ENCODE data around the gene SETD3.

SETD3 gene

DNA sequence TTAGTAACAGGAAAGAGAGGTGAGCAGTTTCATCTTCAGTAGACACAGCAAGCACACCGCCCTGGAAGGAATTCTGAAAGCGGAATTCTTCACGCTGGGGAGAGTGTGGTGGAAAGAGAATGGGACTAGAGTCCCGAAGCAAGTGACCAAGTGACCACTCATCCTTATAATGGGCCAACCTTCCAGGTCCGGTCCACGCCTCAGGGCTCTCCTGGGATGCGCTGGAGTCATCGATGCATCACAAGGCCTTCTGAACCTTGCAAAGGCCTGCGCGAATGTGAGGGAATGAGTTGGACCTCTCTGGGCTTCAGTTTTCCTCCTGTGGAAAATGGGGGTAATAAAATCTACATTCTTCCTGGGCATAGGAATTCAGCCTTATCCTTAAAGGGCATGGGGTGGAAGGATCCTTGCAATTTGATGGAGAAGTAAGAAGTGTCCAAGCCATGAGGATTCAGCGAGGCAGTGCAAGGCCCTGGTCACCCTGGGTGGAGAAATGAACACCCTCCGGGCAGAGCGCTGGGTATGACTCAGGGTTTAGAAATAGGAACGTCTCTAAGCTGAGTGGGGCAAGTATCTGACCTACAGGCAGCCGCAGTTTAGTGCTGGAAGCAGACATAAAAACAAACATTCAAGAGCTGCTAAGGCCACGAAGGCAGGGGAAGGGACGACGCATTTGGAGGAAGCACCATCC, 97.7 kb downstream of the SETD3 start:
- Histone ChIP-seq H3K9ac (ENCODE audit: low read depth in 1 of 2, low read length in 2 of 2) (no peak overlapping the region), H3K4me3 (ENCODE audit: low read length in 2 of 2) (no peak overlapping the region), H3K27me3 (ENCODE audit: control insufficient read depth in 2 of 2, insufficient read depth in 2 of 2, low read length in 2 of 2) (peaks cover 10 to 27% of the 10 kb centered on the region in 2 donors), H3K36me3 (ENCODE audit: control insufficient read depth in 2 of 2, insufficient read depth in 2 of 2, low read length in 2 of 2) (no peaks in the 10 kb centered on the region), H3K4me1 (ENCODE audit: control insufficient read depth in 2 of 2, insufficient read depth in 2 of 2, low read length in 2 of 2) (no peaks in the 10 kb centered on the region), H3K27ac (ENCODE audit: low read depth in 2 of 2, low read length in 2 of 2) (no peak overlapping the region), H3K9me3 (ENCODE audit: control insufficient read depth in 2 of 2, low read length in 2 of 2) (no peaks in the 10 kb centered on the region)

- Histone ChIP-seq H3K36me3 (ENCODE audit: control insufficient read depth in 2 of 2, insufficient read depth in 2 of 2, low read length in 2 of 2) (no peaks in the 10 kb centered on the region), H3K27ac (ENCODE audit: low read depth in 2 of 2, low read length in 2 of 2) (no peak overlapping the region), H3K9ac (ENCODE audit: low read depth in 1 of 2, low read length in 2 of 2) (no peak overlapping the region), H3K27me3 (ENCODE audit: control insufficient read depth in 2 of 2, insufficient read depth in 2 of 2, low read length in 2 of 2) (peaks cover 10 to 27% of the 10 kb centered on the region in 2 donors), H3K9me3 (ENCODE audit: control insufficient read depth in 2 of 2, low read length in 2 of 2) (no peaks in the 10 kb centered on the region), H3K4me3 (ENCODE audit: low read length in 2 of 2) (no peak overlapping the region), H3K4me1 (ENCODE audit: control insufficient read depth in 2 of 2, insufficient read depth in 2 of 2, low read length in 2 of 2) (no peaks in the 10 kb centered on the region)
These were observed 98.6 kb downstream of the SETD3 start for GRCh38 chr14:99382071-99382470.

DNA sequence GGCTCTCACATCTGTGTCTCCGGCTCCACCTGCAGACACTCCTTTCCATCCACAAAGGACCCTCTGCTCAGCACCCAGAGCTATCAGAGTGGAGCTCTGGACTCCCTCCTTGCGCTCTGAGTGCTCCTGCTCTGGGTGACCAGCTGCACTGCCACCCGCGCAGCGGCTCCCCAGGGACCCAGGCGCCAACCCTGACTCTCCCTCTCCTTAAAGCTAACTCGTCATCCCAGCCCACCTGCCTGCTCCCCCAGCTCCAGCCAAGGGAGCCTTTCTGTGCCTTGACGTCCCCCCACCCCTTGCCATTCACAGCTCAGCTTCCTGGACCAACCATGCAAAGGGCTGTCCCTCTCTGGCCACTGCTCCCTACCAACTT, 99.0 kb downstream of the SETD3 start:
- Histone ChIP-seq H3K4me1 (ENCODE audit: control insufficient read depth in 2 of 2, insufficient read depth in 2 of 2, low read length in 2 of 2) (no peaks in the 10 kb centered on the region), H3K27me3 (ENCODE audit: control insufficient read depth in 2 of 2, insufficient read depth in 2 of 2, low read length in 2 of 2) (peaks cover 10 to 27% of the 10 kb centered on the region in 2 donors), H3K36me3 (ENCODE audit: control insufficient read depth in 2 of 2, insufficient read depth in 2 of 2, low read length in 2 of 2) (no peaks in the 10 kb centered on the region), H3K27ac (ENCODE audit: low read depth in 2 of 2, low read length in 2 of 2) (no peak overlapping the region), H3K9me3 (ENCODE audit: control insufficient read depth in 2 of 2, low read length in 2 of 2) (no peaks in the 10 kb centered on the region), H3K4me3 (ENCODE audit: low read length in 2 of 2) (no peak overlapping the region), H3K9ac (ENCODE audit: low read depth in 1 of 2, low read length in 2 of 2) (no peak overlapping the region)

GRCh38 chr14:99380991-99381687, 99.5 kb downstream of the SETD3 start:
- Histone ChIP-seq H3K4me3 (ENCODE audit: low read length in 2 of 2) (no peak overlapping the region), H3K4me1 (ENCODE audit: control insufficient read depth in 2 of 2, insufficient read depth in 2 of 2, low read length in 2 of 2) (no peaks in the 10 kb centered on the region), H3K27ac (ENCODE audit: low read depth in 2 of 2, low read length in 2 of 2) (no peak overlapping the region), H3K9me3 (ENCODE audit: control insufficient read depth in 2 of 2, low read length in 2 of 2) (no peaks in the 10 kb centered on the region), H3K9ac (ENCODE audit: low read depth in 1 of 2, low read length in 2 of 2) (no peak overlapping the region), H3K36me3 (ENCODE audit: control insufficient read depth in 2 of 2, insufficient read depth in 2 of 2, low read length in 2 of 2) (no peaks in the 10 kb centered on the region), H3K27me3 (ENCODE audit: control insufficient read depth in 2 of 2, insufficient read depth in 2 of 2, low read length in 2 of 2) (peaks cover 8 to 23% of the 10 kb centered on the region in 2 donors)

DNA sequence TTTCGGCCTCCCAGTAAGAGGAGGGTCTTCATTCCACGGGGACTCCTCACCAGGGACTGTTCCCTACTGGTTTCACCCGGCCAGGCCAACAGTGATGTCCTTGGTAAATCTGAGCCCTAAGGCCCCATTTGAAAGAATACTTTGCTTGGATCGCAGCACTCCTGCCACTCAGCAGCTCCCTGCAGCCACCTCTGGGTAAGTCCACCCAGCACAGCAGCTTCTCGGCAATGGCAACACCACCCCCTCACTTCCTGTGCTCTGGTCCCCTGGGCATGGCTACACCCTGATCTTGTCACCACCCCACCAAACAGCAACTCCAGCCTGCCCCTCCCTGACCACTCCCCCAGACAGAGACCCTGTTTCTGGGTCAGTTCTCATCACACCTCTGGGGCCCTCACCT, 100.3 kb downstream of the SETD3 start:
- peaks cover 5 to 15% of the 10 kb centered on the region in 2 donors for H3K27me3 ChIP-seq (ENCODE audit: control insufficient read depth in 2 of 2, insufficient read depth in 2 of 2, low read length in 2 of 2)

GRCh38 chr14:99378782-99379214, 101.9 kb downstream of the SETD3 start:
- no peaks in the 10 kb centered on the region for H3K36me3 ChIP-seq (ENCODE audit: control insufficient read depth in 2 of 2, insufficient read depth in 2 of 2, low read length in 2 of 2)
- no peak overlapping the region for H3K4me3 ChIP-seq (ENCODE audit: low read length in 2 of 2)
- no peak overlapping the region for H3K27ac ChIP-seq (ENCODE audit: low read depth in 2 of 2, low read length in 2 of 2)
- H3K9ac ChIP-seq (ENCODE audit: low read depth in 1 of 2, low read length in 2 of 2): no peak overlapping the region
- no peaks in the 10 kb centered on the region for H3K9me3 ChIP-seq (ENCODE audit: control insufficient read depth in 2 of 2, low read length in 2 of 2)
- H3K27me3 ChIP-seq (ENCODE audit: control insufficient read depth in 2 of 2, insufficient read depth in 2 of 2, low read length in 2 of 2): peaks cover 3 to 5% of the 10 kb centered on the region in 2 donors
- no peaks in the 10 kb centered on the region for H3K4me1 ChIP-seq (ENCODE audit: control insufficient read depth in 2 of 2, insufficient read depth in 2 of 2, low read length in 2 of 2)

More for the DNA sequence above, 100.3 kb downstream of the SETD3 start:
- no peaks in the 10 kb centered on the region for H3K4me1 ChIP-seq (ENCODE audit: control insufficient read depth in 2 of 2, insufficient read depth in 2 of 2, low read length in 2 of 2)
- H3K9me3 ChIP-seq (ENCODE audit: control insufficient read depth in 2 of 2, low read length in 2 of 2): no peaks in the 10 kb centered on the region
- H3K27ac ChIP-seq (ENCODE audit: low read depth in 2 of 2, low read length in 2 of 2): no peak overlapping the region
- H3K9ac ChIP-seq (ENCODE audit: low read depth in 1 of 2, low read length in 2 of 2): no peak overlapping the region
- H3K4me3 ChIP-seq (ENCODE audit: low read length in 2 of 2): no peak overlapping the region
- no peaks in the 10 kb centered on the region for H3K36me3 ChIP-seq (ENCODE audit: control insufficient read depth in 2 of 2, insufficient read depth in 2 of 2, low read length in 2 of 2)

GRCh38 chr14:99377951-99378350, 102.7 kb downstream of the SETD3 start:
- no peaks in the 10 kb centered on the region for H3K4me1 ChIP-seq (ENCODE audit: control insufficient read depth in 2 of 2, insufficient read depth in 2 of 2, low read length in 2 of 2)
- no peaks in the 10 kb centered on the region for H3K36me3 ChIP-seq (ENCODE audit: control insufficient read depth in 2 of 2, insufficient read depth in 2 of 2, low read length in 2 of 2)
- no peak overlapping the region for H3K4me3 ChIP-seq (ENCODE audit: low read length in 2 of 2)
- H3K27ac ChIP-seq (ENCODE audit: low read depth in 2 of 2, low read length in 2 of 2): no peak overlapping the region
- H3K9me3 ChIP-seq (ENCODE audit: control insufficient read depth in 2 of 2, low read length in 2 of 2): no peaks in the 10 kb centered on the region
- no peak overlapping the region for H3K9ac ChIP-seq (ENCODE audit: low read depth in 1 of 2, low read length in 2 of 2)
- H3K27me3 ChIP-seq (ENCODE audit: control insufficient read depth in 2 of 2, insufficient read depth in 2 of 2, low read length in 2 of 2): peaks cover 0 to 3% of the 10 kb centered on the region in 2 donors

DNA sequence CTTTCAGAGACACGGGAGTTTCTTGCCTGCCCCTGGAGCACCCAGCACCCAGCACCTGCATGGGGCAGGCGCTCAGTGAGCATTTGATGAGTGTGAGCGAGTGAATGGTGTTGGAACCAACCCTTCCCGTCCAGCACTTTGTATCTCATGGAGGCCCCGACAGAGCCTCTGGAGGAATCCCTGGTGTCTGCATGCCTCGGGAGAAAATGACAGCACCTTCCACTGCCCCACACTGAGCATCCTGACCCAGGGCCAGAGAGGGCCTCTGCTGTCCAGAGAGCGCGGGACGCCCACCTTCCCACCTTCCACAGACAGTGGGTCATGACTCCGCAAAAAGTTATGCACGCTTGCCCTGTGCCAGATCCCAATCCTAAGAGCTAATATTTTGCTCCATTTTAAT, 105.7 kb downstream of the SETD3 start:
- H3K27me3 ChIP-seq (ENCODE audit: control insufficient read depth in 2 of 2, insufficient read depth in 2 of 2, low read length in 2 of 2): no peaks in the 10 kb centered on the region
- H3K27ac ChIP-seq (ENCODE audit: low read depth in 2 of 2, low read length in 2 of 2): no peak overlapping the region
- no peaks in the 10 kb centered on the region for H3K36me3 ChIP-seq (ENCODE audit: control insufficient read depth in 2 of 2, insufficient read depth in 2 of 2, low read length in 2 of 2)
- no peaks in the 10 kb centered on the region for H3K9me3 ChIP-seq (ENCODE audit: control insufficient read depth in 2 of 2, low read length in 2 of 2)
- H3K9ac ChIP-seq (ENCODE audit: low read depth in 1 of 2, low read length in 2 of 2): no peak overlapping the region
- no peaks in the 10 kb centered on the region for H3K4me1 ChIP-seq (ENCODE audit: control insufficient read depth in 2 of 2, insufficient read depth in 2 of 2, low read length in 2 of 2)
- H3K4me3 ChIP-seq (ENCODE audit: low read length in 2 of 2): no peak overlapping the region

DNA sequence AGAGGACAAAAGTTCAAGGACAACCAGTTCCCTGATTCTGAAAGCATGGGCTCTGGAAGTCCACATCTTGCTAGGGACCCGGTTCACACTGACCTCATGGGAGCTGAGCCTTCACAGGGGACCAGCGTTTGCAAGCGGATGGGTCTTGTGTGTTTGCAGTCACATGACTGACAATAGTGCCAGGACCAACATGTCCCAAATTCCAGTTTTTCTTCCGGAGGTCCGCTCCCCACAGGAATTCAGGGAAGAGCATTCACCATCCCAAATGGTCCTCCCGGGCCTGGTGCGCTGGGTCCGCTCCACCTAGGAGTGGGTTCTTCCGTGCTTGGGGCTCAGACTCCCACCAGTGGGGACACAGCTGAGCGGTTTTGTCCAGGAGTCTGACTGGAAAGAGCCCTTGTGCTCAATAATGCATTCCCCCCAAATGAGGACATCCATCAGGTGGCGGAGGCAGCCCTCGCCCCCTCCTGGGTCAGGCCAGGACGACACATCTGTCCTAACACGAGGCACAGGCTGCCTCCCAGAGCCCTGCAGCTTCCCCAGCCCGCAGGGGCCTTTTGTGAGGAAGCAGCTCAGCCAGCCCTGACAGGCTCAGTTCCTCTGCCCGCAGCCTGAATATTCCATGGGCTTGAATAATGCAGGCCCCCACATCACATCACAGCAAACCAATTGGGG, 116.9 kb downstream of the SETD3 start:
- Histone ChIP-seq H3K4me3 (ENCODE audit: low read length in 2 of 2) (no peak overlapping the region), H3K36me3 (ENCODE audit: control insufficient read depth in 2 of 2, insufficient read depth in 2 of 2, low read length in 2 of 2) (no peaks in the 10 kb centered on the region), H3K9me3 (ENCODE audit: control insufficient read depth in 2 of 2, low read length in 2 of 2) (no peaks in the 10 kb centered on the region), H3K27ac (ENCODE audit: low read depth in 2 of 2, low read length in 2 of 2) (no peak overlapping the region), H3K27me3 (ENCODE audit: control insufficient read depth in 2 of 2, insufficient read depth in 2 of 2, low read length in 2 of 2) (no peaks in the 10 kb centered on the region), H3K4me1 (ENCODE audit: control insufficient read depth in 2 of 2, insufficient read depth in 2 of 2, low read length in 2 of 2) (no peaks in the 10 kb centered on the region), H3K9ac (ENCODE audit: low read depth in 1 of 2, low read length in 2 of 2) (no peak overlapping the region)

GRCh38 chr14:99363051-99363450, 117.6 kb downstream of the SETD3 start:
- no peak overlapping the region for H3K9ac ChIP-seq (ENCODE audit: low read depth in 1 of 2, low read length in 2 of 2)
- no peaks in the 10 kb centered on the region for H3K36me3 ChIP-seq (ENCODE audit: control insufficient read depth in 2 of 2, insufficient read depth in 2 of 2, low read length in 2 of 2)
- H3K4me1 ChIP-seq (ENCODE audit: control insufficient read depth in 2 of 2, insufficient read depth in 2 of 2, low read length in 2 of 2): no peaks in the 10 kb centered on the region
- H3K27ac ChIP-seq (ENCODE audit: low read depth in 2 of 2, low read length in 2 of 2): no peak overlapping the region
- no peak overlapping the region for H3K4me3 ChIP-seq (ENCODE audit: low read length in 2 of 2)
- no peaks in the 10 kb centered on the region for H3K9me3 ChIP-seq (ENCODE audit: control insufficient read depth in 2 of 2, low read length in 2 of 2)
- H3K27me3 ChIP-seq (ENCODE audit: control insufficient read depth in 2 of 2, insufficient read depth in 2 of 2, low read length in 2 of 2): no peaks in the 10 kb centered on the region
